RWPE1 (cell line): Measurements from ENCODE around the gene CSPG5.

ENCODE experiments used
- CTCF ChIA-PET: fragments of 350-600 bp; sonication (Branson Sonifier 250); formaldehyde crosslinking; extraction: SDS; loops from one replicate; lab custom pipeline; 2021; lab: Yijun Ruan, JAX
- POLR2A ChIA-PET: fragments of 400-600 bp; formaldehyde crosslinking; extraction: SDS; loops from one replicate; lab custom pipeline; 2020; ENCODE audit warnings: antibody characterized with exemption; ENCODE audit not compliant: low non-redundant PET; lab: Yijun Ruan, JAX
- DNase-seq: peaks from one replicate; pipeline ENCODE4 v3.0.0; 2012; ENCODE audit warnings: low spot score
- H3K27ac ChIP-seq: fragments of 450-650 bp; 2 replicates; pipeline ENCODE4 v1.5.1; 2017
- CTCF ChIP-seq: fragments of 450-650 bp; conservative IDR thresholded peaks from 2 replicates; pipeline ENCODE4 v1.5.1; 2017; ENCODE audit warnings: low read depth, mild to moderate bottlenecking

The CSPG5 gene

GRCh38 chr3:47536967-47537366 is 41.7 kb downstream of the CSPG5 start:
- CTCF ChIA-PET: no interaction called here
- H3K27ac ChIP-seq: no peak overlapping the region

GRCh38 chr3:47536221-47536891 is 42.3 kb downstream of the CSPG5 start:
- CTCF ChIA-PET: no interaction called here
- POLR2A ChIA-PET: no interaction called here
- H3K27ac ChIP-seq: no peak overlapping the region
- no peak for DNase-seq
- TF ChIP-seq CTCF: no peak

More at GRCh38 chr3:47536967-47537366, 41.7 kb downstream of the CSPG5 start:
- POLR2A ChIA-PET: no interaction called here
- no peak for DNase-seq
- TF ChIP-seq CTCF: no peak

GRCh38 chr3:47533996-47534454 is 44.6 kb downstream of the CSPG5 start:
- no peak for TF ChIP-seq CTCF
- no peak overlapping the region for H3K27ac ChIP-seq
- ChIA-PET POLR2A (no interaction called here), CTCF (interaction anchor here (0.5 to 0.7 kb wide), 2 partner anchors 387 to 1747 kb away, joined by 4 to 5 read pairs; no protein-coding TSS in a partner anchor)
- DNase-seq: no peak

GRCh38 chr3:47533481-47533880 is 45.2 kb downstream of the CSPG5 start:
- DNase-seq: no peak
- no peak overlapping the region for H3K27ac ChIP-seq
- TF ChIP-seq CTCF: no peak
- POLR2A ChIA-PET: no interaction called here
- CTCF ChIA-PET: interaction anchor here (0.5 kb wide), 1 partner anchor 387 kb away, joined by 4 read pairs; no protein-coding TSS in a partner anchor

- ChIA-PET POLR2A (no interaction called here), CTCF (no interaction called here)
- peak; percentile 18 for DNase-seq
- no peak for TF ChIP-seq CTCF
- peak overlapping the region; percentile 48 for H3K27ac ChIP-seq
These were observed 50.5 kb downstream of the CSPG5 start for GRCh38 chr3:47527952-47528725.

GRCh38 chr3:47525617-47526016 is 53.0 kb downstream of the CSPG5 start:
- ChIA-PET CTCF (no interaction called here), POLR2A (no interaction called here)
- TF ChIP-seq CTCF: no peak
- no peak for DNase-seq
- H3K27ac ChIP-seq: no peak overlapping the region
